Smooth muscle cell (in vitro differentiated cells): ENCODE results near the gene PLEKHB2. TPM values are rescaled to one million over a fixed set of nuclear protein-coding genes. Genes with fewer than 3 reads are reported as not detected.

Experiments used
- DNase-seq: peaks from one replicate; lab custom pipeline; 2025; ENCODE audit not compliant: unreplicated experiment; lab: John Stamatoyannopoulos, UW
- H2AFZ ChIP-seq: fragments of 200-600 bp; sonication (generic); 2 replicates; pipeline ENCODE4 v1.6.0; 2016; ENCODE audit warnings: antibody characterized with exemption, low read depth, mild to moderate bottlenecking
- H3F3A ChIP-seq: fragments of 200-600 bp; sonication (generic); 2 replicates; pipeline ENCODE4 v1.6.0; 2017; ENCODE audit warnings: antibody characterized with exemption, low read depth
- H3K27ac ChIP-seq: fragments of 200-600 bp; sonication (generic); 2 replicates; pipeline ENCODE4 v1.5.1; 2016; ENCODE audit warnings: low read depth, mild to moderate bottlenecking
- H3K27me3 ChIP-seq: fragments of 200-600 bp; sonication (generic); 2 replicates; pipeline ENCODE4 v1.6.1; 2016; ENCODE audit warnings: low read depth, mild to moderate bottlenecking
- H3K36me3 ChIP-seq: fragments of 200-600 bp; sonication (generic); 2 replicates; pipeline ENCODE4 v1.5.1; 2016; ENCODE audit warnings: low read depth
- H3K4me1 ChIP-seq: fragments of 200-600 bp; sonication (generic); 2 replicates; pipeline ENCODE4 v1.5.1; 2016; ENCODE audit warnings: low read depth
- H3K4me2 ChIP-seq: fragments of 200-600 bp; sonication (generic); 2 replicates; pipeline ENCODE4 v1.6.0; 2016; ENCODE audit warnings: mild to moderate bottlenecking
- H3K4me3 ChIP-seq: fragments of 200-600 bp; sonication (generic); 2 replicates; pipeline ENCODE4 v1.5.1; 2016; ENCODE audit warnings: mild to moderate bottlenecking
- H3K79me2 ChIP-seq: fragments of 200-600 bp; sonication (generic); 2 replicates; pipeline ENCODE4 v1.6.0; 2016; ENCODE audit warnings: low read depth, mild to moderate bottlenecking
- H3K9ac ChIP-seq: fragments of 200-600 bp; sonication (generic); 2 replicates; pipeline ENCODE4 v1.6.0; 2016; ENCODE audit warnings: low read depth
- H3K9me3 ChIP-seq: fragments of 200-600 bp; sonication (generic); replicated peaks from 2 replicates; pipeline ENCODE4 v1.5.1; 2016; ENCODE audit warnings: low read depth
- H4K20me1 ChIP-seq: fragments of 200-600 bp; sonication (generic); 2 replicates; pipeline ENCODE4 v1.6.0; 2016; ENCODE audit warnings: low read depth
- WGBS: methylation state at CpG from one replicate; pipeline ENCODE4 v1.1.7; 2016; ENCODE audit warnings: low lambda C conversion rate; 5-methylcytosine and 5-hydroxymethylcytosine counted together
- polyA plus RNA-seq: library from polyadenylated mRNA; unstranded; fragments of >200 nt; fragmentation: Nextera tagmentation; extraction: Ambion mirVana; gene quantifications from 2 replicates; pipeline ENCODE4 v1.2.1, GENCODE V29; 2016
- total RNA-seq: library from RNA; depleted of rRNA; stranded (reverse); fragments of >200 nt; gene quantifications from 2 replicates; pipeline ENCODE4 v1.2.3, GENCODE V29; 2014
- TF ChIP-seq, protein P1 (sequence below): fragments of 200-600 bp; sonication (generic); IDR thresholded peaks from 2 replicates; pipeline ENCODE4 v1.5.1; 2017; ENCODE audit warnings: borderline replicate concordance, mild to moderate bottlenecking, antibody characterized with exemption; ENCODE audit not compliant: insufficient read depth, poor library complexity, severe bottlenecking

PLEKHB2 gene
- total and polyA plus RNA-seq, 2 experiments from 2014 or later: 25.7 to 33.6 TPM

DNA sequence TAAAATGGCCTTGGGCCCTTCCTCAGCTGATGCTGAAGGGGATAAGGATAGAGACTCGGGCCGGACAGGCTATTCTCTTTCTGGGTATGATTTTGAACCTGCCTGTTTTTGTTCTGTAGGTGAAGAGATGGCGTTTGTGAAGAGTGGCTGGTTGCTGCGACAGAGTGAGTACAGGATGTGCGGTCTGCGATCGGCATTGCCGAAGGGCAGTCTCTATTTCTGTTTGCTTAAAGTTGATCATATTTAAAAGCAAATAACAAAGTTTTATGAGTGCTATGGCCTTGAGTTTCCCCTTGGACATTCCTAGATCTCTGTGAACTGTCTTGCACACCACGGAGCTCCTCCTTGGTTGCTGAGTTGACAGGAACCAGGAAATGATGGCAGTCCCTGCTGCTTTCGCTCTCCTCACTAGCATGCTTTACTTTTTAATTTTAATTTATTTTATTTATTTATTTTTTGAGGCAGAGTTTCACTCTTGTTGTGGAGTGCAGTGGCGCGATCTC is 15.7 kb downstream of the PLEKHB2 start:
- Histone ChIP-seq H3F3A (no peaks in the 10 kb centered on the region), H4K20me1 (peaks cover 96% of the 10 kb centered on the region), H3K36me3 (no peaks in the 10 kb centered on the region), H3K27me3 (no peaks in the 10 kb centered on the region), H3K4me2 (no peak overlapping the region), H3K79me2 (peaks cover 81% of the 10 kb centered on the region), H3K4me3 (no peak overlapping the region), H3K4me1 (no peaks in the 10 kb centered on the region), H2AFZ (no peak overlapping the region), H3K9me3 (no peaks in the 10 kb centered on the region), H3K9ac (no peak overlapping the region), H3K27ac (no peak overlapping the region)
- DNase-seq: no peak
- TF ChIP-seq, protein P1, sequence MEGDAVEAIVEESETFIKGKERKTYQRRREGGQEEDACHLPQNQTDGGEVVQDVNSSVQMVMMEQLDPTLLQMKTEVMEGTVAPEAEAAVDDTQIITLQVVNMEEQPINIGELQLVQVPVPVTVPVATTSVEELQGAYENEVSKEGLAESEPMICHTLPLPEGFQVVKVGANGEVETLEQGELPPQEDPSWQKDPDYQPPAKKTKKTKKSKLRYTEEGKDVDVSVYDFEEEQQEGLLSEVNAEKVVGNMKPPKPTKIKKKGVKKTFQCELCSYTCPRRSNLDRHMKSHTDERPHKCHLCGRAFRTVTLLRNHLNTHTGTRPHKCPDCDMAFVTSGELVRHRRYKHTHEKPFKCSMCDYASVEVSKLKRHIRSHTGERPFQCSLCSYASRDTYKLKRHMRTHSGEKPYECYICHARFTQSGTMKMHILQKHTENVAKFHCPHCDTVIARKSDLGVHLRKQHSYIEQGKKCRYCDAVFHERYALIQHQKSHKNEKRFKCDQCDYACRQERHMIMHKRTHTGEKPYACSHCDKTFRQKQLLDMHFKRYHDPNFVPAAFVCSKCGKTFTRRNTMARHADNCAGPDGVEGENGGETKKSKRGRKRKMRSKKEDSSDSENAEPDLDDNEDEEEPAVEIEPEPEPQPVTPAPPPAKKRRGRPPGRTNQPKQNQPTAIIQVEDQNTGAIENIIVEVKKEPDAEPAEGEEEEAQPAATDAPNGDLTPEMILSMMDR: no peak
- 98% methylated on average over 12 of the region's 12 CpGs for WGBS

DNA sequence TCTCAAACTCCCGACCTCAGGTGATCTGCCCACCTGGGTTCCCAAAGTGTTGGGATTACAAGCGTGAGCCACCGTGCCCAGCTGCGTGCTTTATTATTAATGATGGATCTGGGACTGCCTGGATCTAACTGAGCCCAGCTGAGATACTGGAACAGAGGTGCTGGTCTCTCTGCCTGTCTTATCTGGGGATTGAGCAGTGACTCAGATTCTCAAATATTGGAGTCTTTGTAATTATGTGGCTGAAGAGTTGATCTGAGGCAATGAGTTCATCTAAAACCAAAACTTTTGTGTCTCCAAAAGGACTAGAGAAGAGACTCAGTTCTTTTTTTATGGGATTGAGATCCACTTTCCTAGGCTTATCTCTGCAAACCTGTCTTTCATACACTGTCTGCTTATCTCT is 16.3 kb downstream of the PLEKHB2 start:
- Histone ChIP-seq H3K79me2 (peaks cover 75% of the 10 kb centered on the region), H3K4me2 (no peak overlapping the region), H3K27me3 (no peaks in the 10 kb centered on the region), H3K4me1 (no peaks in the 10 kb centered on the region), H2AFZ (no peak overlapping the region), H3K9me3 (no peaks in the 10 kb centered on the region), H3K36me3 (peaks cover 2% of the 10 kb centered on the region), H4K20me1 (peaks cover 96% of the 10 kb centered on the region), H3K4me3 (no peak overlapping the region), H3K27ac (no peak overlapping the region), H3K9ac (no peak overlapping the region), H3F3A (no peaks in the 10 kb centered on the region)
- TF ChIP-seq, protein P1: no peak
- WGBS: 82% methylated on average over 4 of the region's 4 CpGs
- DNase-seq: no peak

DNA sequence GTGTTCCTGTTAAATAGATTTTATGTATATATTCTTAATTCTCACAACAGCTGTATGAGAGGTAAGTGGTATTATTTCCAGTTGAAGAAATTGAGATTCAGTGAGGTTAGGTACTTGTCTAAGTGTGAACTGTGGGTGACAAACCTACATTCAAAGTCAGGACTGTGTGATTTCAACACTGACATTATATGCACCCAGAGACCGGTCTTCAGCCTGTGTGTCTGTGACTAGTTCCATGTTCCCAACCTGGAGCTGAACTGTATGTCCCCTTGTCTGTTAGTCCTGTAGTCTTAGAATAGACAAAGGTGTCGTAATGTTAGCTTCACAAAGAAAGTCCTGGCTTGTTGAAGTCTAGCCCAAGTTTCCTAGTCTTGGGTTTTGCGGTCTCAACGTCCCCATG is 17.4 kb downstream of the PLEKHB2 start:
- no peaks in the 10 kb centered on the region for H3F3A ChIP-seq
- no peak overlapping the region for H3K27ac ChIP-seq
- peaks cover 65% of the 10 kb centered on the region for H3K79me2 ChIP-seq
- 96% methylated on average over 4 of the region's 4 CpGs for WGBS
- H3K9me3 ChIP-seq: no peaks in the 10 kb centered on the region
- no peak overlapping the region for H3K9ac ChIP-seq
- H3K4me1 ChIP-seq: no peaks in the 10 kb centered on the region
- H4K20me1 ChIP-seq: peaks cover 85% of the 10 kb centered on the region
- no peak overlapping the region for H3K4me2 ChIP-seq
- no peaks in the 10 kb centered on the region for H3K27me3 ChIP-seq
- H3K4me3 ChIP-seq: no peak overlapping the region
- TF ChIP-seq, protein P1: no peak
- peaks cover 10% of the 10 kb centered on the region for H3K36me3 ChIP-seq
- no peak overlapping the region for H2AFZ ChIP-seq
- no peak for DNase-seq

DNA sequence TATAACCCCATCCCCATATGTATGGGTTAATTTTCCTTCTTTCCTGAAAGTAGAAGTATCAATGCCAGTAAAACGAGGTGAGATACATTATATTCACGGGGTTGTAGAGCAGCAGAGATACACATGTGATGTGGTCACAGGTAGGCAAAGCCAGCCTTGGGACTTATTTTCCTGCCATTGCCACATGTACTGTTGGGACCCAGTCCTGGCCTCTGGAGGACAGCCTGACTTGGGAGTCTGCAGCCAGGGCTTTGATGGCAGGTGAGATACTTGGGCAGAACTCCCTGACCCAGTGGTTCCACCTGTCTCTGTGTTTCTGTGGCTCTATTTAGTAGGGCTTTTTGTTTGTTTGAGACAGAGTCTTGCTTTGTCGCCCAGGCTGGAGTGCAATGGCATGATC is 18.1 kb downstream of the PLEKHB2 start:
- peaks cover 58% of the 10 kb centered on the region for H3K79me2 ChIP-seq
- 96% methylated on average over 3 of the region's 3 CpGs for WGBS

More for the DNA sequence above, 18.1 kb downstream of the PLEKHB2 start:
- Histone ChIP-seq H3K9ac (no peak overlapping the region), H3K4me1 (no peaks in the 10 kb centered on the region), H3K36me3 (peaks cover 15% of the 10 kb centered on the region), H2AFZ (no peak overlapping the region), H3K4me2 (no peak overlapping the region), H3K4me3 (no peak overlapping the region), H3K9me3 (no peaks in the 10 kb centered on the region), H3K27ac (no peak overlapping the region), H3F3A (no peaks in the 10 kb centered on the region), H3K27me3 (no peaks in the 10 kb centered on the region), H4K20me1 (peaks cover 78% of the 10 kb centered on the region)
- TF ChIP-seq, protein P1: no peak
- no peak for DNase-seq
